ENCODE results near the gene FRMD3.

Gene FRMD3

GRCh38 chr9:83511051-83511450 is 27.1 kb downstream of the FRMD3 start:
- no peak for DNase-seq (ENCODE audit: extremely low spot score)
- ChIA-PET POLR2A (no interaction called here), CTCF (no interaction called here)
- no peak for TF ChIP-seq LEF1 (IDR thresholded peaks at IDR 0.05; ENCODE audit: borderline replicate concordance)
- no peak for TF ChIP-seq SP1 (IDR thresholded peaks at IDR 0.05)
- TF ChIP-seq, protein P1, sequence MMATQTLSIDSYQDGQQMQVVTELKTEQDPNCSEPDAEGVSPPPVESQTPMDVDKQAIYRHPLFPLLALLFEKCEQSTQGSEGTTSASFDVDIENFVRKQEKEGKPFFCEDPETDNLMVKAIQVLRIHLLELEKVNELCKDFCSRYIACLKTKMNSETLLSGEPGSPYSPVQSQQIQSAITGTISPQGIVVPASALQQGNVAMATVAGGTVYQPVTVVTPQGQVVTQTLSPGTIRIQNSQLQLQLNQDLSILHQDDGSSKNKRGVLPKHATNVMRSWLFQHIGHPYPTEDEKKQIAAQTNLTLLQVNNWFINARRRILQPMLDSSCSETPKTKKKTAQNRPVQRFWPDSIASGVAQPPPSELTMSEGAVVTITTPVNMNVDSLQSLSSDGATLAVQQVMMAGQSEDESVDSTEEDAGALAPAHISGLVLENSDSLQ (IDR thresholded peaks at IDR 0.05) = no peak
- TF ChIP-seq SUZ12 (IDR thresholded peaks at IDR 0.05) = no peak
- TF ChIP-seq FOXA1 (IDR thresholded peaks at IDR 0.05) = no peak
- TF ChIP-seq ELF4 (IDR thresholded peaks at IDR 0.05) = no peak

DNA sequence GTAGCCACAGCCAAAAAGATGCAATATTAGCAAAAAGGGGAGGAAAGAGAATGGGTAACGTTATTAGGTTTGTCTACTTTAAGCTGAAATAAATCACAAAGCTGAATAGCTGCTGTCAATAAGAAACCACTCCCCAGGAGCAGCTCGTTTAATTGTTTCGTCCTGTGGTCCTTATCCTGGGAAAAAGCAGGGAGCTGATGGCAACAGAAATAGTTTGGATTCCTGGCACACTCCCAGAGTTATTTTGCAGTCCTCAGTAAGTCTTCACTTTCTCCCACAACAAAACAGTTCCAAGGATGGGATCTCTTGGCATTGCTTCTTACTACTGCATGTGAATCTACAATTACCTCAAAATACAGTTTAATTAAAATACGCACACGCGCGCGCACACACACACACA is 28.8 kb downstream of the FRMD3 start:
- TF ChIP-seq ARNT (IDR thresholded peaks at IDR 0.05) (no peak), NFRKB (IDR thresholded peaks at IDR 0.05) (no peak), TARDBP (IDR thresholded peaks at IDR 0.05) (no peak), LEF1 (IDR thresholded peaks at IDR 0.05; ENCODE audit: borderline replicate concordance) (no peak), CTBP1 (IDR thresholded peaks at IDR 0.05; ENCODE audit: borderline replicate concordance) (no peak), FOXM1 (IDR thresholded peaks at IDR 0.05; ENCODE audit: borderline replicate concordance) (no peak), FOXA1 (IDR thresholded peaks at IDR 0.05) (no peak)
- TF ChIP-seq, protein P1 (IDR thresholded peaks at IDR 0.05) = no peak
- POLR2A ChIA-PET = no interaction called here
- no peak for DNase-seq (ENCODE audit: extremely low spot score)
- CTCF ChIA-PET = no interaction called here

- TF ChIP-seq L3MBTL2 (conservative IDR thresholded peaks at IDR 0.05) (no peak), BHLHE40 (IDR thresholded peaks at IDR 0.05; ENCODE audit: borderline replicate concordance) (no peak), NFRKB (IDR thresholded peaks at IDR 0.05) (no peak), FOXA1 (IDR thresholded peaks at IDR 0.05) (no peak), SP1 (IDR thresholded peaks at IDR 0.05) (no peak), FOXM1 (IDR thresholded peaks at IDR 0.05; ENCODE audit: borderline replicate concordance) (no peak)
- DNase-seq (ENCODE audit: extremely low spot score) = no peak
- ChIA-PET CTCF (no interaction called here), POLR2A (no interaction called here)
These were observed 30.1 kb downstream of the FRMD3 start for GRCh38 chr9:83508067-83508466.

DNA sequence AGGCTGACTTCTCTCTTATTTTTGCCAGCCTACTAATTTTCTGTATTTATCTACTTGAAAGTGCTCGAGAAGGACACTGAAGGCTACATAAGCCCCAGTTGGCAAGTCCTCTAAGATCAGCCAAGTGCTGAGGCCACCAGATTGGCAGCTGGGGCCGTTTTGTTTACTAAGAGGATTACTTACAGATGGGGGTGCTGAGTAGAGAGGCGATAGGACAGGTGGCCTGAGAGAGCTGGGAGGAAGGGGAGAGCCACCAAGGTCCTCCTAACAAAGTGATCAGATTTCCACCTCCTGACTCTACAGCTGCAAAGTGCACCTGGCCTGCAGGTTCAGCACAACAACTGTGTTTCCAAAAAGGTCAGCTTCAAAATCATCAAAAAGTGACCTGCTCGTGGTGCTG is 32.9 kb downstream of the FRMD3 start:
- TF ChIP-seq BHLHE40 (IDR thresholded peaks at IDR 0.05; ENCODE audit: borderline replicate concordance) (no peak), SUZ12 (IDR thresholded peaks at IDR 0.05) (no peak), ELF4 (IDR thresholded peaks at IDR 0.05) (no peak), ARNT (IDR thresholded peaks at IDR 0.05) (no peak), TARDBP (IDR thresholded peaks at IDR 0.05) (no peak), FOXM1 (IDR thresholded peaks at IDR 0.05; ENCODE audit: borderline replicate concordance) (no peak), LEF1 (IDR thresholded peaks at IDR 0.05; ENCODE audit: borderline replicate concordance) (no peak), NFRKB (IDR thresholded peaks at IDR 0.05) (no peak)
- TF ChIP-seq, protein P1 (IDR thresholded peaks at IDR 0.05) = no peak
- DNase-seq (ENCODE audit: extremely low spot score) = no peak
- ChIA-PET POLR2A (no interaction called here), CTCF (no interaction called here)

GRCh38 chr9:83503866-83504265 is 34.3 kb downstream of the FRMD3 start:
- TF ChIP-seq, protein P1 (IDR thresholded peaks at IDR 0.05) = no peak
- TF ChIP-seq ELF4 (IDR thresholded peaks at IDR 0.05) (no peak), HDGF (IDR thresholded peaks at IDR 0.05; ENCODE audit: borderline replicate concordance) (no peak), SUZ12 (IDR thresholded peaks at IDR 0.05) (no peak), BHLHE40 (IDR thresholded peaks at IDR 0.05; ENCODE audit: borderline replicate concordance) (no peak)
- ChIA-PET POLR2A (no interaction called here), CTCF (no interaction called here)
- DNase-seq (ENCODE audit: extremely low spot score) = no peak

- no peak for DNase-seq (ENCODE audit: extremely low spot score)
- TF ChIP-seq NFRKB (IDR thresholded peaks at IDR 0.05) = no peak
- POLR2A ChIA-PET = no interaction called here
- CTCF ChIA-PET = no interaction called here
These were observed 36.6 kb downstream of the FRMD3 start for GRCh38 chr9:83501565-83501964.

DNA sequence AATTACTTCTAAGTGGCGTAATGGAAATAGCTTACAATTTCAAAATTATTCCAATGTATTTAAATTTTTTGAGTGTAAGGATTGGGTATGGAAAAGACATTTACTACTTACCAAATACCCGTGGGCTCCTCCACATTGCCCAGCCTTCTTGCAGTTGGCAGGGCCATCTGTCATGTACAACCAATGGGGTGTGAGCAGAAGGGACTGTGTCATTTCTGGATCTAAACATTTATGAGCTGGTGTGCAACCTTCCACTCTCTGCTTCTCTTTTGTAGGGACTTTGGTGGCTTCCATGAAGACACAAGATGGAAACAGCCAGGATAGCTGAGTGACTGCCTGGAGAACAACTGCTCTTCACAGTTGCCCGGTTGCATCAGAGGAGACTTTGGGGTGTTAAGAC is 40.8 kb downstream of the FRMD3 start:
- POLR2A ChIA-PET = no interaction called here

DNA sequence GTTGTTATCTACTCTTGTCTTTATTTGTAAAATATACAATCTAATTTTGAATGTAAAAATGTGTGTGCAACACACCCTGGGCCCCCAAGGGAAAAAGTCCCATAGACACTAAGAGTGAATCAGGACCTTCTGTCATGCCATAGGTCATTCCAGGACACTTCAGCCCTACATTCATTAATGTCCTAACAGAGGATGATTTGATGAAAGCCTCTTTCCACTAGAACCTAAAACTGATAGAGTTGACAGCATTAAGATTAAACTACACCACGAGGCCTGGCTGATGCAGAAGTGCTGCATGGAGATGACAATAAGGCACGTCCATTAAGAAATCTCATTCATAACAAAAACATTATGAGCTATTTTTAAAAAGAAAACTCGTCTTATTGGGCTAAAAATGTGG is 46.2 kb downstream of the FRMD3 start:
- no peak for DNase-seq (ENCODE audit: extremely low spot score)
- TF ChIP-seq ELF4 (IDR thresholded peaks at IDR 0.05) (no peak), BHLHE40 (IDR thresholded peaks at IDR 0.05; ENCODE audit: borderline replicate concordance) (no peak), NFRKB (IDR thresholded peaks at IDR 0.05) (no peak)
- ChIA-PET POLR2A (no interaction called here), CTCF (no interaction called here)

More for the DNA sequence above, 40.8 kb downstream of the FRMD3 start:
- DNase-seq (ENCODE audit: extremely low spot score) = no peak
- CTCF ChIA-PET = interaction anchor here (0.5 kb wide), 1 partner anchor 47 kb away, joined by 3 read pairs; no protein-coding TSS in a partner anchor
- TF ChIP-seq L3MBTL2 (conservative IDR thresholded peaks at IDR 0.05) (no peak), FOXA1 (IDR thresholded peaks at IDR 0.05) (no peak), TARDBP (IDR thresholded peaks at IDR 0.05) (no peak), ELF4 (IDR thresholded peaks at IDR 0.05) (no peak), LEF1 (IDR thresholded peaks at IDR 0.05; ENCODE audit: borderline replicate concordance) (no peak)

Measured in HEK293T (cell line).